Suppressor macrophage treated with lipopolysaccharide for 1 hour (primary cell): ENCODE measurements around the gene ZNF735.
A peak's percentile ranks its signal among the peaks of the same experiment; 100 is the strongest.
"Not testable (repeated sequence)": the region's sequence is repeated elsewhere in the genome, so short reads cannot be mapped to it uniquely, and the experiment has no call there.

Experiments used
- DNase-seq, 3 donors: peaks; one replicate each; pipeline ENCODE4 v3.0.0-alpha.2; 2020 to 2022

The ZNF735 gene

DNA sequence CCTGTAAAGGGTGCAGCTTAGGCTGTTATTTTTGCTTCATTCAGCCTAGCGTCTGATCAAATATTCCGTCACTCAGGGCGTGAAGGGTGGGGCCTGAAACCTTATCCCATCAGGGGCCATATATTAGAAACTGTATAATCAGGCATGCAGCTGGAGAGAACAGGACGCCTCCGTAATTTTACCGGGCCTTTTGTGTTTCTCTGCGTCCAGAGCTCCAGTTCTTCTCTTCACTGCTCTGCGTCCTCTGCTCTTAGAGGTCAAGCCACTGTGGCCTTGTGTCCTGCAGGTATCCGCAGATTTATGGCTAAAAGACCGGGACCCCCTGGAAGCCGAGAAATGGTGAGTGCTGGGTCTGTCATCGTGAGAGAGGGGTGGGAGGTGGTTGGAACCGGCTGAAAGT, at the start of gene ZNF735:
ZNF735 (plus strand) TSS at position 301 of the 400 bp plus-strand sequence; CDS start at position 301, 0 bp downstream.
- no peak for DNase-seq

DNA sequence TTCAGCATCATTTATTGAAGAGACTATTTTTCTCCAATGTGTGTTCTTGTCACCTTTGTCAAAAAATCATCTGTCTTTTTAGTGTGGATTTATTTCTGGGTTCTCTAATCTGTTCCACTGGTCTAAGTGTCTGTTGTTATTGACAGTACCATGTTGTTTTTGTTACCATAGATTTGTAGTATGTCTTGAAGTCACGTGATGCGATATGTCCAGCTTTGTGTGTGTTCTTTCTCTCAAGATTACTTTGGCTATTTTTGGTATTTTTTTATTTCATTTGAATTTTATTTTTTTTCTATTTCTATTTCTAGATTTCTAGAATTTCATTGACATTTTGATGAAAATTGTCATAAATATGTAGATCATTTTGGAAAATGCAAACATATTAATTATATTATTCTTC, 36.0 kb upstream of the ZNF735 start:
- DNase-seq = not testable (repeated sequence)

DNA sequence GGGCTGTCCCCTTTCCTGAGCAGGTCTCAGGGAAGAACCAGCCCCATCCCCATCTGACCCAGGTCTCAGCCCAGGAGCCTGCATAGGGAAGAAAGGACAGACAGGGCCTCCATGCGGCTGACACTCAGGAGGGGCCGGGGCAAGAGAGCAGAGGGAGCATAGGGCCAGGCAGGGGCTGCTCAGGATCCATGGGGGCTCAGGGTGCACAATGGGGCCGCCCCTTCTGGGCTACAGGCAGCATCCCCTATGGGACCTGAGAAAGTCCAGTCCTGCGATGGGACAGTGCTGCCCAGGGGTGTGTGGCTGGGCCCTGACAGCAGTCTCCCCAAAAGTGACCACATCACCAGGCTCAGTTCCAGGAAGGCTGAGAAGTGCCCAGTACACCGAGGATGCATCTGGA, 32.7 kb upstream of the ZNF735 start:
- DNase-seq = no peak

DNA sequence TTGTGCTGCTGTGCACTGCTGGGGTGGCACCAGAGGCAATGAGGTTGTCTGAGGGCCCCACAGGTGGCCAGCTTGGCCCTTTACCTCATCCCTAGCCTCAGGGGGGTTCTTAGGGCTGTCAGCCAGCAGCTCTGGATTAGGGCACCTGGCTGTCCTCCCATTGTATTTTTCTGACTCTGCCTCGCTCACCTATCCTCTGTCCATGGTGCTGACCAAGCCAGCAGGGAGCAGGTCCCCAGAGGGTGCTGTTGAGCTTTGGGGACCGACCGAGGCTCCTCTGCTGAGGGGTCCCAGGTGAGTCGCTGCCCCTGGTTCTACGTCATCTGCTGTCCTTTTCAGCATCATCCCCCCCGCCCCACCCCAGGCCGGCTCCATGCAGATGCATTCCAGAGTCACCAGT, 32.1 kb upstream of the ZNF735 start:
- no peak for DNase-seq

DNA sequence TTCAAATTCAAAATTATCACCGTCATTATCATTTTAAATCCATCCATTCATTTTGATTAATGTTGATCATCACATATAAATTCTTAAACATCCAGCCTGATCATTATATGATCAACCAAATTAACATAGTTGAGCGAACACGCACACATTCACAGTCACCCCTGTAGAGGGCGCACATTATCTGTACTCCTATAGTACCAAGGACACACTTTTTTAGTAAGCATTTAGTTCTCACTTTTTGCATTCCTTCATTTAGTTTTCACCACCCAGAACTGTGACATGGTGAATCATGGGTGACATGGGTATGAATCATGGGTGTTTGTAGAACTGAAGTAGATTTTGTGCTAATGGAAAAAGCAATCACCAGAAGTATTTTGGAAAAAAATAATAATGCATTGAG, 26.0 kb upstream of the ZNF735 start:
- peak in 2 of 3 donors; percentile 6 to 14 for DNase-seq

DNA sequence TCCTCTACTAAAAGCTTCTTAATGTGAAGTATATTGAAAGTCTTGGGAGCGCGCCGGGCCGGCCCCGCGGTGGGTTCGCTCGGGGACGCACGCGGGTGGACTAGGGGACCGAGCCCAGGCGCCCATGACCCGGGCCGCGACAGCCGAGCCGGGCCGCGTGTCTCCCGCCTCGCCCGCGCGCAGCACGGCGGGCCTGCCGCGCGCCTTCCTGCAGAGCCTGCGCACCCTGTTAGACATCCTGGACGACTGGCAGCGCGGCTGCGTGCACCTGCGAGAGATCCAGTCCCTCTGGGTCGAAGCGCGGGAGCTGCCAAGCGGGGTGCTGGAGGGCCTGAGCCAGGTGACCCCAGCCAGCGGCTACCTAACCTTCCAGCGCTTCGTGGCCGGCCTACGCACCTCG, 25.4 kb upstream of the ZNF735 start:
- no peak for DNase-seq

DNA sequence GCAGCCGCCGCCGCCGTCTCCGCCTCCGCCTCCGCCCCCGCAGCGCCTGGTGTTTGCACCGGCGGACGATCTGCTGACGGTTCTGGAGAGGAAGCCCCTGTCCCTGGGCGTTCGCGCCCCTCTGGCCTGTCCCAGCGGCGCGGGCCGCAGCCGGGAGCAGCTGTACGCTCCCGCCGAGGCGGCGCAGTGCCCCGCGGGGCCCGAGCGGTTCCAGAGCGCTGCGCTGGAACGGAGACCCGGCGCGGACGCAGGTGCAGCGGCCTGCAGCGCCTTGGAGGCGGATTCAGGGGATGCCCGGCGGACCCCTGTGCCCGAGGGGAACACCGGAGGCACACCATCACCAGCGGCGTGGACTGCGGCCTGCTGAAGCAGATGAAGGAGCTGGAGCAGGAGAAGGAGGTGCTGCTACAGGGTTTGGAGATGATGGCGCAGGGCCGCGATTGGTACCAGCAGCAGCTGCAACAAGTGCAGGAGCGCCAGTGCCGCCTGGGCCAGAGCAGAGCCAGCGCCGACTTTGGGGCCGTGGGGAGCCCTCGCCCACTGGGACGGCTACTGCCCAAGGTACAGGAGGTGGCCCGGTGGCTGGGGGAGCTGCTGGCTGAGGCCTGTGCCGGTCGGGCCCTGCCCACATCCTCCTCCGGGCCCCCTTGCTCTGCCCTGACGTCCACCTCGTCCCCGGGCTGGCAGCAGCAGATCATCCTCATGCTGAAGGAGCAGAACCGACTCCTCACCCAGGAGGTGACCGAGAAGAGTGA, 24.8 kb upstream of the ZNF735 start:
- no peak for DNase-seq

DNA sequence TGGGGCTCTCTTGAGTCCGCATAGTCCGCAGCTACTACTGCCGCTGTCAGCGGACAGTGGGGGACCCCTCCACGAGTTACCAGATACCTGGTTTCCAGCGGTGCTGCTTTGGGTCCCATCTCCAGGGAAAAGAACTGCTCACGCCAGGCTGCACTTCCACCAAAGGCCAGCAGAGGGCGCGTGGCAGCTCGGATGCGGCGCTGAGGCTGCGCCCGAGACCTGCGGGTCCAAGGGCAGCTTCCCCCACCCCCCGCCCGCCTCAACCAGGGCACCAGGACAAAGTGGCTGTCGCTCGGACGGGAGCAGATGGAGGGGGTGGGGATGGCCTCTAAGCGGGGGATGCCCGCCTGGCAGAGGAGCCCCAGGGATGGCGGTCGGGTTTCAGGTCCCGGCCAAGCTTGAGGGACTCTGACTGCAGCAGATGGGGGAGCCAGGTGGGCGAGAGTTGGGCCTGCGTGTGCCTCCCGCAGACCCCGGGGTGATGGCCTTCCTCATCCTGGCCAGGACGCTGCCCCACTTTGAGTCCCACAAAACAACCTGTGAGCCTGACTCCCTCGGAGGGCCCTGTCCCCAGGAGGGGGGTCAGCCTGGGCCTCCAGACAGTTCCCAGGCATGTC, 23.8 kb upstream of the ZNF735 start:
- DNase-seq = peak in 2 of 3 donors; percentile 4 to 15

DNA sequence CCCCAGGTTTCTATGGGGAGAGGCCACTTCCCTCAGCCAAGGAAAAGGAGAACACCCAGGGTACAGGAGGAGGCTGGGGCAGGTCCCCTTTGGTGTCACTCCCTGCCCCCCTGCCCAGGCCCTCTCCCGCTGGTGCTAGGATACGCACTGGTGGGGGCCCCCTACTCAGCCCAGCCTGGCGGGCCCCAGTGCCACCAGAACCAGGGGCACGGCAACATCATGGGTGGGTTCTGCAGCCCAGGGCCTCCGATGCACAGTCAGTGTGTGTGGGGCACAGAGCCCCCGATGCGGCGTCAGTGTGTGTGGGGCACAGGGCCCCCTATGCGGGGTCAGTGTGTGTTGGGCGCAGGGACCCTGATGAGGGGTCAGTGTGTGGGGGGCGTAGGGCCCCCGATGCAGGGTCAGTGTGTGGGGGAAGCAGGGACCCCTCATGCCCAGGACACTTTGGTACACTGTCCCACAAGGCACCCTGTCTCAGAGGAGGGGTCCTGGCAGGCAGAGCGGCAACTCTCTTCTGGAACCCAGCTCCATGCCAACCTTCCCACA, 23.1 kb upstream of the ZNF735 start:
- DNase-seq = no peak

DNA sequence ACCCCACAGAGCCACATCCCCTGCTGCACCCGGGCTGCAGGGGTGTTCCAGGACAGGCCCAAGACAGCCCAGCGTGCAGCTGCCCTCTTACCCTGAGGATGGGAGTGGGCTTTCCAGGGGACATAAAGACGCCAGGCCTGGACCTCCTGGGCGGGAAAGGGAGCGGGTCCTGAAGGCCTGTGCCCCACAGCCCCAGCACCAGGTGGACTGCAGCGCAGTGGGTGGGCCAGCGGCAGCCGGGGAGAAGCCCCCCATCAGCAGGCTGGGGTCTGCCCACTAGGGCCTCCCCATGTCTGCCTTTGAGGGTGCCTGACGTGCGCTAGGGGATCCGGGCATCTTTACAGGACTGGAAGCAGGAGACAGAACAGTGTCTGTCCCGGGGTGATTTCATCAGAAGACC, 22.6 kb upstream of the ZNF735 start:
- no peak for DNase-seq

DNA sequence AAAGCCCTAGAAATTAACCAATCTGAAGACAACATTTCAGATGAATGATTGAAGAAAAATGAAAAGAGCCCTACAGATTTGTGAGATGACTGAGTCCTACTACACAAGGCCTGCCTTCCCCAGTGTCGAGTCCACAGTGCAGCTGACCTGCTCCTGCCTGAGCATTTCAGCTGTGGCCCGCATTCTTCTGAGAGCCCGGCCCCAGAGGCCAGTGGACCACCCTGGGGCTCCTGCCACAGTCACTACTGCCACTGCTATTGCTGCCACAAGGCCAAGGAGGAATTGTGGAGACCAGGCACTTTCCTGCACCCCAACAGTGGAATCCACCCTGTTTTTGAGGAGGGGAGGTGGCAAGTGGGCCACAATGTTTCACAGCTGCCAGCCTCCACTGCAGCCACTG, 19.6 kb upstream of the ZNF735 start:
- DNase-seq = no peak

DNA sequence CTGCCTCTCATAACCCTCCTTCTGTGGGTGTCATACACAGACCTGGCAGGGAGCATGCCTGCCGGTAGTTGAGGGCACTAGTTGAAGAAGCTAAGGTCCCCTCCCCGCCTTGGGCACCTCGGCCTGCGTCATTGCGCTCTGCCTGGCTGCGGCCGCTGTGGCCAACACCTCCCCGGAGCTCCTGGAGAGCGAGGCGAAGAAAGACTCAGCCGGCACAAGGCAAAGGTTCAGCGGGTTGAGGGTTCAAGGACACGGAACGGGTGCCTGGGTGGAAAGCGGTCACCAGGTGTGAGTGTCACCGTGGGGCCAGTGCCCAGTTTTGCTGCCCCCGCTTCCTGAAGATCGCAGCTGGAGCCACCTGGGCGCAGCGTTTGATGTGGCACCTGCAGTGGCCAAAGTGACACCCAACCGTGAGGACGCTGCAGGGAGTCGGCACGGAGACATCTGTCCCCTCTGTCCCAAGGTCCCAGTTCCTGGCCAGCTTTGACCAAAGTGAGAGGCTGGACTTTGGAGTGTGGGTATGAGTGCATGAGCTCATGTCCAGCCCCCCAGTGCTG, 14.8 kb upstream of the ZNF735 start:
- DNase-seq = no peak

DNA sequence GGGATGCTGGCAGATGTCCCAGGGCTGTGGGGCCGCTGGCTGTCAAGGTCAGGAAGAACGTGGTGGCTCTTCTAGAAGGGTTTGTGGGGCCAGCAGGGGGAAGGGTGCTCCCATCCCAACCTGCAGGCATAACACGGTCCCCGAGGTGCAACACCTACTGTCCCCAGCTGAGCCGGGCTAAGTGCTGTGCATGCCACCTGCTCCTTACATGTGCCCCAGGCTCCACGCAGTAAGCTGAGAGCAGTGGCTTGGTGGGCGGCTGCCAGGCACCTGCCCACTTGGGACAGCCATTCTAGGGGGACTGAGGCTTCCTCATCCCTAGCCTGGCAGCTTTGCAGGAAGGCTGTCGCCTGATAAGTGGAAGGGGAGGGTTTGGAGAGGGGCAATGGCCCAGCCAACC, 14.2 kb upstream of the ZNF735 start:
- DNase-seq = no peak

DNA sequence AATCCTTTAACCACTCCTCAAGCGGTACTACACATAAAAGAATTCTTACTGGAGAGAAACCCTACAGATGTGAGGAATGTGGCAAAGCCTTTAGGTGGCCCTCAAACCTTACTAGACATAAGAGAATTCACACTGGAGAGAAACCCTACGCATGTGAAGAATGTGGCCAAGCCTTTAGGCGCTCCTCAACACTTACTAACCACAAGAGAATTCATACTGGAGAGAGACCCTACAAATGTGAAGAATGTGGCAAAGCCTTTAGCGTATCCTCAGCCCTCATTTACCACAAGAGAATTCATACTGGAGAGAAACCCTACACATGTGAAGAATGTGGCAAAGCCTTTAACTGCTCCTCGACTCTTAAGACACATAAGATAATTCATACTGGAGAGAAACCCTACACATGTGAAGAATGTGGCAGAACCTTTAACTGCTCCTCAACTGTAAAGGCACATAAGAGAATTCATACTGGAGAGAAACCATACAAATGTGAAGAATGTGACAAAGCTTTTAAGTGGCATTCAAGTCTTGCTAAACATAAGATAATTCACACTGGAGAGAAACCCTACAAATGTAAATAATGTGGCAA, 12.8 kb downstream of the ZNF735 start:
- not testable (repeated sequence) for DNase-seq

DNA sequence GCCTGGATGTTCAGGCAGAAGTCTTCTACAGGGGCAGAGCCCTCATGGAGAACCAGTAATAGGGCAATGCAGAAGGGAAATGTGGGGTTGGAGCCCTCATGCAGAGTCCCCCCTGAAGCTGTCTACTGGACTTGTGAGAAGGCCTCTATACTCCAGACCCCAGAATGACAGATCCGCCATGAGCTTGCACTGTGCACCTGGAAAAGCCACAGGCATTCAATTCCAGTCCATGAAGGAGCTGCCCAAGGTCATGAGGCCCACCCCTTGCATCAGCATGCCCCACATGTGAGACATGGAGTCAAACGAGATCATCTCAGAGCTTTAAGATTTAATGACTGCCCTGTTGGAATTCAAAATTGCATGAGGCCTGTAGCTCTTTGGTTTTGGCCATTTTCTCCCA, 16.4 kb downstream of the ZNF735 start:
- no peak for DNase-seq

DNA sequence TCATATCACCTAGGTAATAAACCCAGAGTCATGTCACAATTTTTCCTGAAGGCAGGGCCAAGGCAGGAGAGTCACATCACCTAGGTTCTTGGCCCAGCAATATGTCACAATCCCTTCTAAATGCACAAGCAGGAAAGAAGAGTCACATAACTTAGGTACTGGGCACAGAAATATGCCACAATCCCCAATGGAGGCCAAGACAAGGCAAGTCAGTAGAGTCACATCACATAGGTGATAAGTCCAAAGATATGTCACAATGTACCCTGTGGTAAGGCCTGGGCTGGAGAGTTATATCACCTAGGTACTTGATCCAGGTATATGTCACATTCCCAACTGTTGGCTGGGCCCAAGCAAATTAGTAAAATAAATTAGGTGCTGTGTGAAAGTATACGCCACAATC, 21.2 kb downstream of the ZNF735 start, which contains the start of gene ZNF679:
ZNF679 (plus strand) TSS at position 301 of the 400 bp plus-strand sequence. CDS start 20,644 bp downstream, outside the sequence.
- not testable (repeated sequence) for DNase-seq

DNA sequence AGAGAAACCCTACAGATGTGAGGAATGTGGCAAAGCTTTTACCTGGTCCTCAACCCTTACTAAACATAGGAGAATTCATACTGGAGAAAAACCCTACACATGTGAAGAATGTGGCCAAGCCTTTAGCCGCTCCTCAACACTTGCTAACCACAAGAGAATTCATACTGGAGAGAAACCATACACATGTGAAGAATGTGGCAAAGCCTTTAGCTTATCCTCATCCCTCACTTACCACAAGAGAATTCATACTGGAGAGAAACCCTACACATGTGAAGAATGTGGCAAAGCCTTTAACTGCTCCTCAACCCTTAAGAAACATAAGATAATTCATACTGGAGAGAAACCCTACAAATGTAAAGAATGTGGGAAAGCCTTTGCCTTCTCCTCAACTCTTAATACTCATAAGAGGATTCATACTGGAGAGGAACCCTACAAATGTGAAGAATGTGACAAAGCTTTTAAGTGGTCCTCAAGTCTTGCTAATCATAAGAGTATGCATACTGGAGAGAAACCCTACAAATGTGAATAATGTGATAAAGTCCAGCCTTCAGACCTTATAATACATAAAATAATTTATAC, 59.4 kb downstream of the ZNF735 start:
- DNase-seq = no peak
